Astrocyte of the spinal cord (primary cell): ENCODE measurements around the gene ZNF445.
"Not testable (repeated sequence)": the region's sequence is repeated elsewhere in the genome, so short reads cannot be mapped to it uniquely, and the experiment has no call there.

ENCODE experiments used
- DNase-seq: peaks from one replicate; pipeline ENCODE4 v3.0.0; 2011; ENCODE audit warnings: low read depth, low spot score
- H3K4me3 ChIP-seq: 2 replicates; pipeline ENCODE4 v1.5.1; 2011; ENCODE audit warnings: low read depth, mild to moderate bottlenecking, low read length, moderate library complexity
- in situ Hi-C: cut with HindIII; loops from 2 replicates; pipeline ENCODE4 v1.10.0; 2017; ENCODE audit warnings: low sequenced_read_pairs
- TF ChIP-seq, protein P1 (sequence below): IDR thresholded peaks from 2 replicates; pipeline ENCODE4 v1.5.1; 2012; ENCODE audit warnings: low read depth, mild to moderate bottlenecking, low read length, inconsistent platforms

The ZNF445 gene

DNA sequence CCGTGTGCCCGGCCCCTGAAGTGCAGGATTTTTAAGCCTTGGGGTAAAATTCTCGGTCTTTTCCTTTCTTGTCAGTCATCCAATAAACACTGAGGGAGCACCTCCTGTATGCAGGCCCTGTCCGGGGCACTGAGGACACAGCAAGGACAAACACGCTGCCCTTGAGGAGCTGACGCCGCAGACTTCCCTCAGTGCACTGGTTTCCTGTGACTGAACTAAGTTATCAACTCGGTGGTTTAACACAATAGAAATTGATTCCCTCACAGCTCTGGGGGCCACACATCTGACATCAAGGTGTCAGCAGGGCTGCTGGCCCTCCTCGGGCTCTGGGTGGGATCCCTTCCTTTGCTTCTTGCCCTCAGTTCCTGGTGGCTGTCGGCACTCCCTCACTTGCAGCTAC is 65.1 kb downstream of the ZNF445 start:
- in situ Hi-C loops, result no loop called here
- no peak overlapping the region for H3K4me3 ChIP-seq
- no peak for DNase-seq
- TF ChIP-seq, protein P1, sequence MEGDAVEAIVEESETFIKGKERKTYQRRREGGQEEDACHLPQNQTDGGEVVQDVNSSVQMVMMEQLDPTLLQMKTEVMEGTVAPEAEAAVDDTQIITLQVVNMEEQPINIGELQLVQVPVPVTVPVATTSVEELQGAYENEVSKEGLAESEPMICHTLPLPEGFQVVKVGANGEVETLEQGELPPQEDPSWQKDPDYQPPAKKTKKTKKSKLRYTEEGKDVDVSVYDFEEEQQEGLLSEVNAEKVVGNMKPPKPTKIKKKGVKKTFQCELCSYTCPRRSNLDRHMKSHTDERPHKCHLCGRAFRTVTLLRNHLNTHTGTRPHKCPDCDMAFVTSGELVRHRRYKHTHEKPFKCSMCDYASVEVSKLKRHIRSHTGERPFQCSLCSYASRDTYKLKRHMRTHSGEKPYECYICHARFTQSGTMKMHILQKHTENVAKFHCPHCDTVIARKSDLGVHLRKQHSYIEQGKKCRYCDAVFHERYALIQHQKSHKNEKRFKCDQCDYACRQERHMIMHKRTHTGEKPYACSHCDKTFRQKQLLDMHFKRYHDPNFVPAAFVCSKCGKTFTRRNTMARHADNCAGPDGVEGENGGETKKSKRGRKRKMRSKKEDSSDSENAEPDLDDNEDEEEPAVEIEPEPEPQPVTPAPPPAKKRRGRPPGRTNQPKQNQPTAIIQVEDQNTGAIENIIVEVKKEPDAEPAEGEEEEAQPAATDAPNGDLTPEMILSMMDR, result no peak

DNA sequence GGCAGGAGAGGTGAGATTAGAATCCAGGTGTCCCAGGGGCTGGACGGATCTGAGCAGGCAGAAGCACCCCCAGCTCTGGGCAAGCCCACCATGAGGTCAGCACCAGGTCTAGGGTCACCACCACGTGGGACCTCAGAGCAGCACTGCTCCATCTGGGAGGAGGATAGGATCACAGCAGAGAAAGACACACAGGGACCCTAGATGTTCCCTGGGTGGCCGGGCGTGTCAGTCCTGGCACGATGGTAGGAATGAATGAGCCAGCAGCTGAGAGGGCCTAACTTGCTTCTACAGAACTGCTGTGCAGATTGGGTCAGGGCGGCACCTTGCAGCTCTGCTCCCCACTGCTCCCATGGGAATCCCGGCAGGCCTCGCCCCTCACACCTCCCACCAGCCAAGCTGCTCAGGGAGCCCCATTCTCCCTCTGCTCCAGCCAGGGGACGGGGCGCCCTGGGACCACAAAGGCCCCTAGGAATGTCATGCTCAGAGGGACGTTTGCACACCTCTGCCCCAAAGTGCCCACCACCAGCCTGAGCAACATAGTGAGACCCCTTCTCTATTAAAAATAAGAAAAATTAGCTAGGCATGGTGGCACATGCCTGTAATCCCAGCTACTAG is 66.3 kb downstream of the ZNF445 start:
- in situ Hi-C loops, result no loop called here
- TF ChIP-seq, protein P1, result no peak
- DNase-seq, result no peak
- H3K4me3 ChIP-seq, result no peak overlapping the region

DNA sequence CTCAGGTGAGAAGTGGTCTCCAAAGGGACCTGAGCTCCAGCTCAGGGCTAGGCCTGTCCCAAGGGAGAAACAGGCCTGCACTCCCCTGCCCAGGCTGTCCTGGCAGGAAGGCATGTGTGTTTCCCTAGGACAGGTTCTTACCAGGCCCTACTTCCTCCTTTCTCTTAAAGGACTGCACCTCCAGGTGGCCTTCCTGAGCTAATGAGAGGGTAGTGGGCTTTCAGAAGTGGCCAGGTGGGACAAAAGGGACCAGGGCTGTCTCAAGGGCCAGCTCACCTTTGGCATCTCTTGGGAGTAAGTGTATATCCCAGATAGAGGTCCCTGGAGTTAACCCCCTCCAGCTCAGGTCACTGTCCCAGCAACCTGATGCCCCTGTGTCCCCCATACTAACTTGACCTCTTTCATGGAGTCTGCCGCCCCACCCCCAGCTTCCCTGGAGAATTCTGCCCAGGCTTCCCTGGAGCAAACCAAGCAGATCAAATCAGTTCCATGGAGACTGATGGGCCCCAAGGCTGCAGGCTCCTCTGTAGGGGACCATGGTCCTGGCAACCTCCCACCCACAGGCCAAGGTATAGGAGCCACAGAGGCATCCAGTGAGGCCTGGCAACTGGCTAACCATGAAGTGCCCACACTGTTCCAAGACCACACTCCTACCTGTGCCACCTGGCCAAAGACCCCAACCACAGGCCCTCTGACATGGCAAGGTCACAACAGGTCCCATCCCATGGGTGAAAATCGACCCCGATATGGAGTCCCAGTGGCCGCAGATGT is 67.6 kb downstream of the ZNF445 start:
- no peak overlapping the region for H3K4me3 ChIP-seq
- in situ Hi-C loops, result no loop called here
- TF ChIP-seq, protein P1, result no peak
- DNase-seq, result no peak

DNA sequence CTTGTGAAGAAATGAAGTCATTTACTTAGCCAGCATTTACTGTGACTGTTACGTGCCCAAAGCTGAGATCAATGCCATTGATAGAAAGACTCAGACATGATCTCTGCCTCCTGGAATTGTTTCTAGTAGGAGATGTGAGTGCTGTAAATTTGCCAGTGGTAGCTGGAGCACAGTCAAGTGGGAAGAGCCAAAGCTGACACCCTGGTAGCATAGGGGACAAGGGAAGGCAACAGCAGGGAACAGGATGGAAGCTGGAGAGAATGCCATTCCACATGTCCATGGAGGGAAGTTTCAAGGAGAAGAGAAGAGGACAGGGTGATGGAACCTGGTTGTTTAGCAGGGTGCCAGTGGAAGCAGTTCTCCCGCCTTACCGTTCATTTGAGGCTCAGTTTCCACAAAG is 74.9 kb downstream of the ZNF445 start:
- in situ Hi-C loops, result no loop called here
- TF ChIP-seq, protein P1, result no peak
- DNase-seq, result no peak
- no peak overlapping the region for H3K4me3 ChIP-seq

DNA sequence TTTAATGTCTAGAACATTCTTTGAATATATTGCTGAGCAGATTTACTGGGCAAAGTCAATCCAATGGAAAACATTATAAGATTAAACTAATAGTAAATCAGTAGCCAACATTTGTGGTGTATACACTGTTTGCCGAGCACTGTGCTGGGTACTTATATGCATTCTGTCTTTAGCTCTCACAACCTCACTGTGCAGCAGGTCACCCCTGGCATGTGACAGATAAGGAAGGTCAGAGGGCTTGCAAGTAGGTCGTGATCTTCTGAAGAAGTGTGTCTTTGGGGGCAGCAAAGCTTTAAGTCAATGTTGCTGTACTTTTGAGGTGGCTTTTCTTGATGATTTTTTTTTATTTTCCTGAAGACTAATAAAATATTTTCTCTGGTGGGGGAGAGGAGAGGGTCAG is 76.7 kb downstream of the ZNF445 start:
- TF ChIP-seq, protein P1, result no peak
- no peak overlapping the region for H3K4me3 ChIP-seq
- in situ Hi-C loops, result no loop called here
- DNase-seq, result no peak

DNA sequence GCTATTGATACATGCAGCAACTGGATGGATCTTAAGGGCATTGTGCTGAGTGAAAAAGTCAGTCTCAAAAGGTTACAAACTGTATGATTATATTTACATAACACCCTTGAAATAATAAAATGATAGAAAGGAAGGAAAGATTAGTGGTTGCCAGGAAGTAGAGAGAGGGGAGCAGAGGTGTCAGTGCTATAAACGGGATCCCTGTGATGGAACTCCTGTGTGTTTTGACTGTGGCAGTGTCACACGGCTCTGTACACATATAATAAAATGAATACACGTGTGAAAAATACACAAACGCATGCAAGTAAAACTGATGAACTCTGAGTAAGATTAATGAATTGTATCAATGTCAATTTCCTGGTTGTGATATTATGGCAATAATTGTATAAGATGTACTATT is 78.6 kb downstream of the ZNF445 start:
- no peak overlapping the region for H3K4me3 ChIP-seq
- in situ Hi-C loops, result no loop called here
- TF ChIP-seq, protein P1, result no peak
- DNase-seq, result no peak

DNA sequence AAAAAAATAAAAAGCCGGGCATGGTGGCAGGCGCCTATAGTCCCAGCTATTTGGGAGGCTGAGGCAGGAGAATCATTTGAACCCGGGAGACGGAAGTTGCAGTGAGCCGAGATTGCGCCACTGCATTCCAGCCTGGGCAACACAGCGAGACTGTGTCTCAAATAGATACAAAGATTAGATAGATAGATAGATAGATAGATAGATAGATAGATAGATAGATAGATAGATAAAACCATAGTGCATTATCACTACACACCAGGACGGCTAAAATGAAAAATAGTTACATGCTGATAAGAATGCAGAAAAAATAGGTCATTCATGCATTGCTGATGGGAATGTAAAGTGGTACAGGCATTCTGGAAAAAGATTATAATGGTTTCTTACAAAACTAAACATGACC is 79.2 kb downstream of the ZNF445 start:
- DNase-seq, in situ Hi-C loops, H3K4me3 ChIP-seq: not testable (repeated sequence)
